HG03521 (cell line): ENCODE measurements around the gene ANKRD65.
"Not testable (repeated sequence)": the region's sequence is repeated elsewhere in the genome, so short reads cannot be mapped to it uniquely, and the experiment has no call there.

Experiments
- ATAC-seq: cut with Tn5 transposase; IDR thresholded peaks from one replicate; pipeline ENCODE4 v1.9.1; 2021; ENCODE audit warnings: mild to moderate bottlenecking, moderate library complexity; ENCODE audit not compliant: unreplicated experiment

Gene ANKRD65

GRCh38 chr1:1421147-1421906 is at the start of gene ANKRD65:
Gene ANKRD65, minus strand, starts transcription at chr1:1421276. Its CDS starts 271 bp downstream, at chr1:1421005.
- ATAC-seq: no peak

- ATAC-seq: not testable (repeated sequence)
Observed at GRCh38 chr1:1468196-1468985, 47.3 kb upstream of the ANKRD65 start.

- no peak for ATAC-seq
Observed at GRCh38 chr1:1463312-1463711, 42.2 kb upstream of the ANKRD65 start.

- no peak for ATAC-seq
Observed at GRCh38 chr1:1462318-1462966, 41.4 kb upstream of the ANKRD65 start.

- no peak for ATAC-seq
Observed at GRCh38 chr1:1461721-1462317, 40.7 kb upstream of the ANKRD65 start.

GRCh38 chr1:1460540-1461130 is 39.6 kb upstream of the ANKRD65 start:
- no peak for ATAC-seq

- ATAC-seq: not testable (repeated sequence)
Observed at GRCh38 chr1:1459711-1460110, 38.6 kb upstream of the ANKRD65 start.

- not testable (repeated sequence) for ATAC-seq
Observed at GRCh38 chr1:1459156-1459555, 38.1 kb upstream of the ANKRD65 start.

- not testable (repeated sequence) for ATAC-seq
Observed at GRCh38 chr1:1456683-1457255, 35.7 kb upstream of the ANKRD65 start.

GRCh38 chr1:1455934-1456333 is 34.9 kb upstream of the ANKRD65 start:
- not testable (repeated sequence) for ATAC-seq

- ATAC-seq: no peak
Observed at GRCh38 chr1:1455366-1455884, 34.3 kb upstream of the ANKRD65 start.

GRCh38 chr1:1454286-1455056 is 33.4 kb upstream of the ANKRD65 start:
- ATAC-seq: not testable (repeated sequence)

- ATAC-seq: no peak
Observed at GRCh38 chr1:1452882-1453281, 31.8 kb upstream of the ANKRD65 start.

- not testable (repeated sequence) for ATAC-seq
Observed at GRCh38 chr1:1452365-1452739, 31.3 kb upstream of the ANKRD65 start.

GRCh38 chr1:1451696-1452364 is 30.8 kb upstream of the ANKRD65 start:
- ATAC-seq: no peak

- ATAC-seq: not testable (repeated sequence)
Observed at GRCh38 chr1:1450616-1451015, 29.5 kb upstream of the ANKRD65 start.

- ATAC-seq: no peak
Observed at GRCh38 chr1:1449099-1449739, 28.1 kb upstream of the ANKRD65 start, which contains the start of gene ATAD3C. Gene ATAD3C, plus strand, starts transcription at chr1:1449689. Its CDS starts 995 bp downstream, at chr1:1450684.

- not testable (repeated sequence) for ATAC-seq
Observed at GRCh38 chr1:1446631-1447030, 25.6 kb upstream of the ANKRD65 start.
